Gastroesophageal sphincter (tissue), 4 donors: ENCODE measurements around the gene BCL2L13. TPM values are rescaled to one million over a fixed set of nuclear protein-coding genes. Genes with fewer than 3 reads are reported as not detected.
A peak's percentile ranks its signal among the peaks of the same experiment; 100 is the strongest.

Source experiments
- ATAC-seq: fragments of 150-250 bp; one replicate; pipeline ENCODE4 v1.9.1; 2016; ENCODE audit warnings: mild to moderate bottlenecking, moderate library complexity
- H3K27ac ChIP-seq, 4 donors: fragments of 200-600 bp; sonication (generic) in 3 of 4; 1 replicate in 3 of 4; 2 replicates in 1 of 4; pipeline ENCODE4 v1.5.1; 2016 to 2019
- H3K27me3 ChIP-seq: fragments of 200-600 bp; sonication (generic); one replicate; pipeline ENCODE4 v1.5.1; 2019
- H3K36me3 ChIP-seq, 2 donors: fragments of 200-600 bp; sonication (generic); one replicate each; pipeline ENCODE4 v1.5.1; 2019; ENCODE audit warnings: control low read depth in 1 of 2
- H3K4me1 ChIP-seq, 3 donors: fragments of 200-600 bp; sonication (generic); 1 replicate in 2 of 3; 2 replicates in 1 of 3; pipeline ENCODE4 v1.5.1; 2016 to 2019; ENCODE audit warnings: control low read depth in 2 of 3
- H3K4me3 ChIP-seq, 2 donors: fragments of 200-600 bp; sonication (generic); one replicate each; pipeline ENCODE4 v1.5.1; 2019; ENCODE audit warnings: mild to moderate bottlenecking in 1 of 2, moderate library complexity in 1 of 2
- H3K9me3 ChIP-seq, 3 donors: fragments of 200-600 bp; sonication (generic); one replicate each; pipeline ENCODE4 v1.5.1; 2017 to 2019; ENCODE audit warnings: control low read depth in 2 of 3
- EP300 ChIP-seq: sonication (generic); formaldehyde crosslinking; IDR thresholded peaks from one replicate; pipeline ENCODE4 v1.6.1; 2017; ENCODE audit warnings: antibody characterized with exemption, mild to moderate bottlenecking
- POLR2A ChIP-seq, 2 donors: fragments of 450-650 bp; IDR thresholded peaks; one replicate each; pipeline ENCODE4 v1.6.1; 2017; ENCODE audit warnings: antibody characterized with exemption in 2 of 2, mild to moderate bottlenecking in 2 of 2, moderate library complexity in 1 of 2
- POLR2AphosphoS5 ChIP-seq: sonication (generic); formaldehyde crosslinking; IDR thresholded peaks from one replicate; pipeline ENCODE4 v1.6.1; 2017; ENCODE audit warnings: antibody characterized with exemption
- WGBS, 2 donors: methylation state at CpG; one replicate each; pipeline ENCODE4 v1.1.5; 2018; ENCODE audit warnings: low coverage in 1 of 2; 5-methylcytosine and 5-hydroxymethylcytosine counted together
- total RNA-seq, 4 donors: library from RNA; depleted of rRNA; stranded (reverse); fragments of >200 nt; gene quantifications; one replicate each; pipeline ENCODE4 v1.1.0, GENCODE V29; 2016
- TF ChIP-seq, protein P1 (sequence below), 4 experiments: fragments of 200-600 bp in 2 of 4; fragments of 450-650 bp in 2 of 4; sonication (generic) in 1 of 4; IDR thresholded peaks; one replicate each; pipeline ENCODE4 v1.5.1; 2017 to 2019; ENCODE audit warnings: antibody characterized with exemption in 4 of 4, mild to moderate bottlenecking in 2 of 4, moderate library complexity in 2 of 4

The BCL2L13 gene
- total RNA-seq, 4 donors from 2014 or later, result 68.5 to 193 (median 131) TPM

- peaks cover 0 to 20% of the 10 kb centered on the region in 2 donors for H3K36me3 ChIP-seq
- no peaks in the 10 kb centered on the region for H3K27me3 ChIP-seq
- no peaks in the 10 kb centered on the region for H3K9me3 ChIP-seq
- TF ChIP-seq POLR2A (IDR thresholded peaks at IDR 0.05) (peak in 1 of 2 donors; percentile 38), EP300 (no peak), POLR2AphosphoS5 (peak; percentile 77)
- TF ChIP-seq, protein P1, sequence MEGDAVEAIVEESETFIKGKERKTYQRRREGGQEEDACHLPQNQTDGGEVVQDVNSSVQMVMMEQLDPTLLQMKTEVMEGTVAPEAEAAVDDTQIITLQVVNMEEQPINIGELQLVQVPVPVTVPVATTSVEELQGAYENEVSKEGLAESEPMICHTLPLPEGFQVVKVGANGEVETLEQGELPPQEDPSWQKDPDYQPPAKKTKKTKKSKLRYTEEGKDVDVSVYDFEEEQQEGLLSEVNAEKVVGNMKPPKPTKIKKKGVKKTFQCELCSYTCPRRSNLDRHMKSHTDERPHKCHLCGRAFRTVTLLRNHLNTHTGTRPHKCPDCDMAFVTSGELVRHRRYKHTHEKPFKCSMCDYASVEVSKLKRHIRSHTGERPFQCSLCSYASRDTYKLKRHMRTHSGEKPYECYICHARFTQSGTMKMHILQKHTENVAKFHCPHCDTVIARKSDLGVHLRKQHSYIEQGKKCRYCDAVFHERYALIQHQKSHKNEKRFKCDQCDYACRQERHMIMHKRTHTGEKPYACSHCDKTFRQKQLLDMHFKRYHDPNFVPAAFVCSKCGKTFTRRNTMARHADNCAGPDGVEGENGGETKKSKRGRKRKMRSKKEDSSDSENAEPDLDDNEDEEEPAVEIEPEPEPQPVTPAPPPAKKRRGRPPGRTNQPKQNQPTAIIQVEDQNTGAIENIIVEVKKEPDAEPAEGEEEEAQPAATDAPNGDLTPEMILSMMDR (IDR thresholded peaks at IDR 0.05), result no peak
- peaks cover 5 to 43% (median 6%) of the 10 kb centered on the region in 3 donors for H3K4me1 ChIP-seq
- H3K27ac ChIP-seq, result peak overlapping the region; percentile 79 to 85 (median 80)
- H3K4me3 ChIP-seq, result peak overlapping the region; percentile 44 to 52
- peak; percentile 97 for ATAC-seq
- WGBS, 2 donors, result 22 to 25% methylated on average over 9 of the region's 9 CpGs
Observed at GRCh38 chr22:17705951-17706900, 67.7 kb downstream of the BCL2L13 start.

DNA sequence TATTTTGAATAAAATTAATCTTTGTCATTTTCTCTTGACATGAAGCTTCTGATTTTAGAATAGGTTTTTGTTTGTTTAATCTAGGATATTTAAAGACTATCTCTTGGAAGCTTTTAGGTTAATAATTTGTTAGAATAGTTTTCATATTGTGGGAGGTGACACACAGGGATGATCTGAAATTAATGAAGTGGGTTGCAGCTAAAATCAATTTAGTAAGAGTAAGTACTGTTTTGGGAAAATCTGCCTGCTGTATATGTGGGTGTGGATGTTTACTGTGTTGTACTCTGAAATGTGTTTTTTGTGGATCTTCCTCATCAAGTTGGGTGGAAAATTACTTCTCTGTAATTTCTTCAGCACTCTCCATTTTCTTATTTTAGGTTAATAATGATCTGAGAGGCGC lies 68.4 kb downstream of the BCL2L13 start:
- TF ChIP-seq, protein P1 (IDR thresholded peaks at IDR 0.05), result no peak
- TF ChIP-seq POLR2A (IDR thresholded peaks at IDR 0.05) (no peak), POLR2AphosphoS5 (no peak), EP300 (no peak)
- Histone ChIP-seq H3K27ac (peak overlapping the region; percentile 79 to 85 (median 80)), H3K4me3 (peak overlapping the region; percentile 44 to 52), H3K9me3 (no peaks in the 10 kb centered on the region), H3K27me3 (no peaks in the 10 kb centered on the region), H3K4me1 (peaks cover 5 to 49% (median 6%) of the 10 kb centered on the region in 3 donors), H3K36me3 (peaks cover 0 to 19% of the 10 kb centered on the region in 2 donors)
- no peak for ATAC-seq
- 55 to 80% methylated on average over 1 of the region's 1 CpG for WGBS, 2 donors

DNA sequence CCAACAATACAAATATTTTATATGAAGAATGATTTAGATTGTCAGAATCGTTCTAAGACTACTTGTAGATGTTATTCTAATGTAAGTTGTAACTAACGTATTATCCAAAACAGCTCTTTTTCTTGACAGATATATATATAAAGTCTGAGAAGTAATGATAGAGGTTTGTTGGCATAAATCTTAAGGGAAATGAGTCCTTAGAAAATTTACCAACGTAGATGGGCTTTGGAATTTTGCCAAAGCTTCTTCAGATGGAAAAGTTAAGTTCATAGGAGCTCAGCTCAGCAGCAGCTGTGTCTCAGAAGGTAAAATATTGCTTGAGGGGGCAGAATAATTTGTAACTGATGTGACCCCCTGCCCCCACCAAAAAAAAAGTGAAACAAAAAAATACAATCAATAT lies 69.0 kb downstream of the BCL2L13 start:
- Histone ChIP-seq H3K27me3 (no peaks in the 10 kb centered on the region), H3K27ac (peak overlapping the region; percentile 79 to 85 (median 80)), H3K4me3 (peak overlapping the region; percentile 44 to 52), H3K9me3 (no peaks in the 10 kb centered on the region), H3K36me3 (peaks cover 0 to 13% of the 10 kb centered on the region in 2 donors), H3K4me1 (peaks cover 5 to 54% (median 7%) of the 10 kb centered on the region in 3 donors)
- WGBS, 2 donors, result 18 to 58% methylated on average over 3 of the region's 3 CpGs
- TF ChIP-seq EP300 (no peak), POLR2AphosphoS5 (no peak), POLR2A (IDR thresholded peaks at IDR 0.05) (no peak)
- TF ChIP-seq, protein P1 (IDR thresholded peaks at IDR 0.05), result no peak
- no peak for ATAC-seq

GRCh38 chr22:17710023-17710422 lies 71.5 kb downstream of the BCL2L13 start:
- H3K27me3 ChIP-seq, result no peaks in the 10 kb centered on the region
- ATAC-seq, result no peak
- H3K4me3 ChIP-seq, result no peak overlapping the region
- no peaks in the 10 kb centered on the region for H3K36me3 ChIP-seq
- H3K9me3 ChIP-seq, result no peaks in the 10 kb centered on the region
- H3K4me1 ChIP-seq, result peaks cover 5 to 55% (median 10%) of the 10 kb centered on the region in 3 donors
- no peak for TF ChIP-seq EP300
- WGBS, 2 donors, result 25 to 93% methylated on average over 1 to 5 of the region's 5 CpGs
- H3K27ac ChIP-seq, result peak overlapping the region in 3 of 4 donors; percentile 62 to 81 (median 79)

DNA sequence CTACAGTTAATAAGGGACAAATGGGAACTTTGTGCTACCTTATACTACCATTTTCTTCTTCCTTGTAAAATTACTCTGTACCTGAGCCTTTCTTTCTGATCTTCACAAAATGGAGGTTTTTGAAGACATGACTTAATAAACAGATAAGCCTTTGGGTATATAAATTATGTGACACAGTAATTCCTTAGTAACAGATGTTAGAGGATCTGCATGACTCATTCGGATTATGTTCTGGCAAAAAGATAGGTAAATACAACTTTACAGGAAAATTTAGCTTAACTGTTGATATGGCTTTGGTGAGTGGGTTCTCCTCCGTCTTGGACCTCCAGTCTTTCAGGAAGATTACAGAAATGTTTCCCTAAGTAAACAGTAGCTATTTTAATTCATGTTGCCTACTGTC lies 73.9 kb downstream of the BCL2L13 start:
- peak overlapping the region in 3 of 4 donors; percentile 6 to 65 (median 9) for H3K27ac ChIP-seq

More for the DNA sequence above, 73.9 kb downstream of the BCL2L13 start:
- no peaks in the 10 kb centered on the region for H3K36me3 ChIP-seq
- ATAC-seq, result no peak
- no peaks in the 10 kb centered on the region for H3K27me3 ChIP-seq
- no peak overlapping the region for H3K4me3 ChIP-seq
- H3K9me3 ChIP-seq, result peaks cover 0 to 2% (median 0%) of the 10 kb centered on the region in 3 donors
- peaks cover 0 to 62% (median 4%) of the 10 kb centered on the region in 3 donors for H3K4me1 ChIP-seq
- WGBS, 2 donors, result 39 to 56% methylated on average over 2 of the region's 2 CpGs
- TF ChIP-seq POLR2AphosphoS5 (no peak), EP300 (no peak), POLR2A (IDR thresholded peaks at IDR 0.05) (no peak)
- TF ChIP-seq, protein P1 (IDR thresholded peaks at IDR 0.05), result no peak
